H9 (cell line): ENCODE measurements around the gene RPUSD2. TPM values are rescaled to one million over a fixed set of nuclear protein-coding genes. Genes with fewer than 3 reads are reported as not detected.

ENCODE experiments used
- DNase-seq: peaks from one replicate; pipeline ENCODE4 v3.0.0-alpha.2; 2017
- H2AFZ ChIP-seq: one replicate; pipeline ENCODE4 v1.6.1; 2013; ENCODE audit warnings: mild to moderate bottlenecking, low read length, control low read depth, moderate library complexity
- H2AK5ac ChIP-seq: 2 replicates; pipeline ENCODE4 v1.6.1; 2013; ENCODE audit warnings: low read length, control low read depth, mixed read lengths; ENCODE audit not compliant: insufficient read length
- H2BK120ac ChIP-seq: one replicate; pipeline ENCODE4 v1.6.1; 2013; ENCODE audit warnings: low read depth, mild to moderate bottlenecking, low read length, control low read depth, inconsistent platforms; ENCODE audit not compliant: poor library complexity, severe bottlenecking
- H2BK12ac ChIP-seq: 2 replicates; pipeline ENCODE4 v1.6.1; 2013; ENCODE audit warnings: low read length, control low read depth, mixed read lengths, low read depth; ENCODE audit not compliant: insufficient read length
- H2BK15ac ChIP-seq: 2 replicates; pipeline ENCODE4 v1.6.1; 2013; ENCODE audit warnings: low read depth, low read length, control low read depth
- H2BK20ac ChIP-seq: one replicate; pipeline ENCODE4 v1.6.1; 2013; ENCODE audit warnings: low read depth, mild to moderate bottlenecking, low read length, control low read depth, inconsistent platforms; ENCODE audit not compliant: poor library complexity, severe bottlenecking
- H2BK5ac ChIP-seq: 2 replicates; pipeline ENCODE4 v1.6.1; 2013; ENCODE audit warnings: low read length, control low read depth, mixed read lengths; ENCODE audit not compliant: insufficient read length
- H3K14ac ChIP-seq: 2 replicates; pipeline ENCODE4 v1.6.1; 2013; ENCODE audit warnings: low read length, control low read depth; ENCODE audit not compliant: insufficient read depth
- H3K18ac ChIP-seq: 2 replicates; pipeline ENCODE4 v1.6.1; 2013; ENCODE audit warnings: low read depth, mild to moderate bottlenecking, mixed read lengths, low read length, control low read depth; ENCODE audit not compliant: insufficient read length
- H3K23ac ChIP-seq: 2 replicates; pipeline ENCODE4 v1.6.1; 2013; ENCODE audit warnings: low read length, control low read depth, mixed read lengths, low read depth; ENCODE audit not compliant: insufficient read length
- H3K23me2 ChIP-seq: 2 replicates; pipeline ENCODE4 v1.6.1; 2013; ENCODE audit warnings: low read depth, mild to moderate bottlenecking, mixed read lengths, low read length, control low read depth; ENCODE audit not compliant: insufficient read length, poor library complexity, severe bottlenecking
- H3K27ac ChIP-seq: 2 replicates; pipeline ENCODE4 v1.5.1; 2013; ENCODE audit warnings: low read length, control low read depth, mixed read lengths, low read depth; ENCODE audit not compliant: insufficient read length
- H3K27me3 ChIP-seq: 2 replicates; pipeline ENCODE4 v1.6.1; 2013; ENCODE audit warnings: low read length, control low read depth, inconsistent platforms; ENCODE audit not compliant: insufficient read depth
- H3K4ac ChIP-seq: 2 replicates; pipeline ENCODE4 v1.6.1; 2013; ENCODE audit warnings: low read depth, mild to moderate bottlenecking, control low read depth, inconsistent platforms, low read length, moderate library complexity
- H3K4me1 ChIP-seq: 2 replicates; pipeline ENCODE4 v1.6.1; 2013; ENCODE audit warnings: low read length, control low read depth, inconsistent platforms; ENCODE audit not compliant: insufficient read depth
- H3K4me2 ChIP-seq: 2 replicates; pipeline ENCODE4 v1.6.1; 2013; ENCODE audit warnings: low read length, control low read depth, mixed read lengths; ENCODE audit not compliant: insufficient read length, insufficient read depth
- H3K56ac ChIP-seq: 2 replicates; pipeline ENCODE4 v1.6.1; 2013; ENCODE audit warnings: low read depth, mild to moderate bottlenecking, mixed read lengths, low read length, control low read depth; ENCODE audit not compliant: insufficient read length
- H3K79me1 ChIP-seq: 2 replicates; pipeline ENCODE4 v1.6.1; 2013; ENCODE audit warnings: low read depth, mild to moderate bottlenecking, moderate library complexity, low read length, control low read depth, inconsistent platforms; ENCODE audit not compliant: insufficient read depth, poor library complexity, severe bottlenecking
- H3K79me2 ChIP-seq: 2 replicates; pipeline ENCODE4 v1.6.1; 2013; ENCODE audit warnings: low read length, control low read depth, inconsistent platforms; ENCODE audit not compliant: insufficient read depth
- H3K9ac ChIP-seq: 2 replicates; pipeline ENCODE4 v1.6.1; 2013; ENCODE audit warnings: low read length, control low read depth, mixed read lengths; ENCODE audit not compliant: insufficient read length; ENCODE audit errors: extremely low read depth
- H3K9me3 ChIP-seq: one replicate; pipeline ENCODE4 v1.6.1; 2013; ENCODE audit warnings: low read depth, low read length, inconsistent platforms; ENCODE audit not compliant: control insufficient read depth
- H3T11ph ChIP-seq: one replicate; pipeline ENCODE4 v1.6.1; 2013; ENCODE audit warnings: mild to moderate bottlenecking, low read length, control low read depth, inconsistent platforms
- H4K20me1 ChIP-seq: one replicate; pipeline ENCODE4 v1.6.1; 2013; ENCODE audit not compliant: control insufficient read depth, insufficient read length, insufficient read depth
- H4K5ac ChIP-seq: 2 replicates; pipeline ENCODE4 v1.6.1; 2013; ENCODE audit warnings: low read depth, mild to moderate bottlenecking, mixed read lengths, low read length, control low read depth; ENCODE audit not compliant: insufficient read length
- H4K8ac ChIP-seq: replicated peaks from 2 replicates; pipeline ENCODE4 v1.6.1; 2013; ENCODE audit warnings: low read length, control low read depth, mixed read lengths, low read depth; ENCODE audit not compliant: insufficient read length
- H4K91ac ChIP-seq: 2 replicates; pipeline ENCODE4 v1.6.1; 2013; ENCODE audit warnings: low read depth, mild to moderate bottlenecking, moderate library complexity, mixed read lengths, low read length, control low read depth; ENCODE audit not compliant: insufficient read length
- H3K27ac Mint-ChIP-seq, 3 experiments: 2 replicates in 2 of 3; 3 replicates in 1 of 3; pipeline ENCODE4 v1.8.0; 2020 to 2021; ENCODE audit warnings: mixed read lengths in 3 of 3, mild to moderate bottlenecking in 1 of 3, moderate library complexity in 1 of 3
- H3K27me3 Mint-ChIP-seq: 2 replicates; pipeline ENCODE4 v1.8.0; 2021; ENCODE audit warnings: low read depth, mild to moderate bottlenecking, moderate library complexity, mixed read lengths
- H3K36me3 Mint-ChIP-seq, 3 experiments: 2 replicates in 2 of 3; 3 replicates in 1 of 3; pipeline ENCODE4 v1.8.0; 2020 to 2021; ENCODE audit warnings: low read depth in 3 of 3, mixed read lengths in 3 of 3; ENCODE audit not compliant: insufficient read depth in 1 of 3
- H3K4me1 Mint-ChIP-seq, 2 experiments: 2 replicates each; pipeline ENCODE4 v1.8.0; 2020; ENCODE audit warnings: mixed read lengths in 2 of 2
- H3K4me3 Mint-ChIP-seq, 2 experiments: 2 replicates in 1 of 2; 3 replicates in 1 of 2; pipeline ENCODE4 v1.8.0; 2020 to 2021; ENCODE audit warnings: mild to moderate bottlenecking in 2 of 2, mixed read lengths in 2 of 2, moderate library complexity in 1 of 2
- H3K9me3 Mint-ChIP-seq, 2 experiments: 2 replicates in 1 of 2; 3 replicates in 1 of 2; pipeline ENCODE4 v1.8.0; 2020; ENCODE audit warnings: mild to moderate bottlenecking in 2 of 2, mixed read lengths in 2 of 2, moderate library complexity in 1 of 2
- CTCF ChIP-seq: fragments of 200-600 bp; sonication (generic); conservative IDR thresholded peaks from 3 replicates; pipeline ENCODE4 v1.8.0; 2021; ENCODE audit warnings: antibody characterized with exemption, mild to moderate bottlenecking
- WGBS: extraction: QIAGEN DNeasy Blood & Tissue Kit; methylation state at CpG from one replicate; pipeline ENCODE4 v1.1.7; 2013; ENCODE audit warnings: missing lambda C conversion rate, low lambda C conversion rate, mixed read lengths; ENCODE audit not compliant: insufficient read length; ENCODE audit errors: extremely low coverage; 5-methylcytosine and 5-hydroxymethylcytosine counted together
- total RNA-seq: library from RNA; stranded (reverse); gene quantifications from 2 replicates; pipeline ENCODE4 v1.2.1, GENCODE V29; 2021

RPUSD2 gene
- total RNA-seq, 1 experiment from 2014 or later: 25.7 TPM

GRCh38 chr15:40555876-40556275 is 13.2 kb upstream of the RPUSD2 start:
- Histone ChIP-seq H2BK12ac (no peak overlapping the region), H2AFZ (no peak overlapping the region), H3K18ac (no peak overlapping the region), H3K4me2 (no peak overlapping the region), H3K23ac (no peak overlapping the region), H3K27ac (no peak overlapping the region), H3T11ph (no peak overlapping the region), H3K56ac (no peak overlapping the region), H2BK15ac (no peak overlapping the region), H4K5ac (no peak overlapping the region), H3K9me3 (no peaks in the 10 kb centered on the region), H4K20me1 (no peaks in the 10 kb centered on the region), H2BK120ac (no peak overlapping the region), H3K9ac (no peak overlapping the region), H2BK20ac (no peak overlapping the region), H3K4ac (no peak overlapping the region), H4K8ac (no peak overlapping the region), H3K79me1 (no peaks in the 10 kb centered on the region), H3K4me1 (peaks cover 7% of the 10 kb centered on the region; the same call in 1 of the 2 replicates), H3K27me3 (no peaks in the 10 kb centered on the region), H2AK5ac (no peak overlapping the region), H3K79me2 (peaks cover 1% of the 10 kb centered on the region; the same call in 1 of the 2 replicates), H3K14ac (no peak overlapping the region), H2BK5ac (no peak overlapping the region), H3K23me2 (no peaks in the 10 kb centered on the region), H4K91ac (no peak overlapping the region)
- no peak overlapping the region for H3K4me3 Mint-ChIP-seq
- peak overlapping the region in 1 of 3 experiments; percentile 55; a peak in 1 of 7 replicates for H3K27ac Mint-ChIP-seq
- WGBS: no CpG with 5 or more reads among the region's 2 CpGs
- no peak for DNase-seq
- TF ChIP-seq CTCF: no peak
- H3K4me1 Mint-ChIP-seq: peaks cover 33 to 40% of the 10 kb centered on the region in 2 experiments
- H3K9me3 Mint-ChIP-seq: no peaks in the 10 kb centered on the region
- H3K36me3 Mint-ChIP-seq: peaks cover 1 to 12% (median 5%) of the 10 kb centered on the region in 3 experiments; a peak in 4 of 7 replicates
- no peaks in the 10 kb centered on the region for H3K27me3 Mint-ChIP-seq
